Measurements from ENCODE around the gene SLC16A11.

GRCh38 chr17:7029096-7029495 lies 14.8 kb downstream of the SLC16A11 start:
- TF ChIP-seq CTCF (IDR thresholded peaks at IDR 0.05) (no peak), ZFX (IDR thresholded peaks at IDR 0.05; ENCODE audit: borderline replicate concordance) (no peak)

Measured in 22Rv1 (cell line).